Upper lobe of left lung (tissue), 6 donors: Measurements from ENCODE around the gene CAMK4. TPM values are rescaled to one million over a fixed set of nuclear protein-coding genes. Genes with fewer than 3 reads are reported as not detected.
A peak's percentile ranks its signal among the peaks of the same experiment; 100 is the strongest.

Experiments
- ATAC-seq, 2 donors: fragments of 200-7000 bp; cut with Tn5 transposase; one replicate each; pipeline ENCODE4 v1.9.1; 2022; ENCODE audit warnings: mild to moderate bottlenecking in 2 of 2, moderate library complexity in 2 of 2; ENCODE audit not compliant: low FRiP score in 2 of 2
- DNase-seq, 2 donors: peaks; one replicate each; pipeline ENCODE4 v3.0.0-alpha.2; 2019 to 2020
- H3K27ac ChIP-seq, 4 donors: fragments of 200-600 bp; sonication (generic); one replicate each; pipeline ENCODE4 v1.5.1; 2016 to 2019
- H3K27me3 ChIP-seq, 4 donors: fragments of 200-600 bp; sonication (generic); one replicate each; pipeline ENCODE4 v1.5.1; 2017 to 2019
- H3K36me3 ChIP-seq, 4 donors: fragments of 200-600 bp; sonication (generic); one replicate each; pipeline ENCODE4 v1.5.1; 2016 to 2019
- H3K4me1 ChIP-seq, 4 donors: fragments of 200-600 bp; sonication (generic); one replicate each; pipeline ENCODE4 v1.5.1; 2018 to 2019
- H3K4me3 ChIP-seq, 4 donors: fragments of 200-600 bp; sonication (generic); one replicate each; pipeline ENCODE4 v1.5.1; 2017 to 2019; ENCODE audit warnings: mild to moderate bottlenecking in 2 of 4, moderate library complexity in 1 of 4
- H3K9me3 ChIP-seq, 4 donors: fragments of 200-600 bp; sonication (generic); one replicate each; pipeline ENCODE4 v1.5.1; 2018 to 2019
- EP300 ChIP-seq, 4 donors: sonication (generic); formaldehyde crosslinking; IDR thresholded peaks; one replicate each; pipeline ENCODE4 v1.5.1; 2017; ENCODE audit warnings: antibody characterized with exemption in 4 of 4, control low read depth in 2 of 4
- POLR2A ChIP-seq, 4 donors: fragments of 450-650 bp; IDR thresholded peaks; one replicate each; pipeline ENCODE4 v1.5.1; 2016 to 2017; ENCODE audit warnings: antibody characterized with exemption in 4 of 4, mild to moderate bottlenecking in 2 of 4
- POLR2AphosphoS5 ChIP-seq, 2 donors: sonication (generic); formaldehyde crosslinking; IDR thresholded peaks; one replicate each; pipeline ENCODE4 v1.5.1; 2017; ENCODE audit warnings: antibody characterized with exemption in 2 of 2
- WGBS, 2 donors: methylation state at CpG; one replicate each; pipeline ENCODE4 v1.1.5; 2017 to 2018; 5-methylcytosine and 5-hydroxymethylcytosine counted together
- total RNA-seq, 6 donors: library from RNA; depleted of rRNA in 4 of 6; stranded (reverse); fragments of >200 nt in 4 of 6; gene quantifications; one replicate each; pipeline versions ENCODE4 v1.1.0 to v1.2.1, GENCODE V29; 2016 to 2021
- TF ChIP-seq, protein P1 (sequence below), 6 experiments: fragments of 450-650 bp in 4 of 6; fragments of 200-600 bp in 2 of 6; sonication (generic) in 2 of 6; IDR thresholded peaks; one replicate each; pipeline ENCODE4 v1.5.1; 2016 to 2019; ENCODE audit warnings: antibody characterized with exemption in 6 of 6
- donor health status: DM: no; HTN: no; CAD: no; lungs with moderate emphysema.
- donor health status: DM: no; HTN: yes; CAD: no; lungs with severe emphysema.

Gene CAMK4
- total RNA-seq, 6 donors from 2014 or later, result 1.8 to 36.7 (median 2.2) TPM

GRCh38 chr5:111463311-111463710 is 239.1 kb downstream of the CAMK4 start:
- no peak overlapping the region for H3K4me3 ChIP-seq
- H3K36me3 ChIP-seq, result no peaks in the 10 kb centered on the region
- ATAC-seq, result no peak
- H3K27ac ChIP-seq, result no peak overlapping the region
- no peaks in the 10 kb centered on the region for H3K4me1 ChIP-seq
- H3K27me3 ChIP-seq, result no peaks in the 10 kb centered on the region
- DNase-seq, result no peak
- no peaks in the 10 kb centered on the region for H3K9me3 ChIP-seq
- TF ChIP-seq, protein P1, sequence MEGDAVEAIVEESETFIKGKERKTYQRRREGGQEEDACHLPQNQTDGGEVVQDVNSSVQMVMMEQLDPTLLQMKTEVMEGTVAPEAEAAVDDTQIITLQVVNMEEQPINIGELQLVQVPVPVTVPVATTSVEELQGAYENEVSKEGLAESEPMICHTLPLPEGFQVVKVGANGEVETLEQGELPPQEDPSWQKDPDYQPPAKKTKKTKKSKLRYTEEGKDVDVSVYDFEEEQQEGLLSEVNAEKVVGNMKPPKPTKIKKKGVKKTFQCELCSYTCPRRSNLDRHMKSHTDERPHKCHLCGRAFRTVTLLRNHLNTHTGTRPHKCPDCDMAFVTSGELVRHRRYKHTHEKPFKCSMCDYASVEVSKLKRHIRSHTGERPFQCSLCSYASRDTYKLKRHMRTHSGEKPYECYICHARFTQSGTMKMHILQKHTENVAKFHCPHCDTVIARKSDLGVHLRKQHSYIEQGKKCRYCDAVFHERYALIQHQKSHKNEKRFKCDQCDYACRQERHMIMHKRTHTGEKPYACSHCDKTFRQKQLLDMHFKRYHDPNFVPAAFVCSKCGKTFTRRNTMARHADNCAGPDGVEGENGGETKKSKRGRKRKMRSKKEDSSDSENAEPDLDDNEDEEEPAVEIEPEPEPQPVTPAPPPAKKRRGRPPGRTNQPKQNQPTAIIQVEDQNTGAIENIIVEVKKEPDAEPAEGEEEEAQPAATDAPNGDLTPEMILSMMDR (IDR thresholded peaks at IDR 0.05), result no peak
- no peak for TF ChIP-seq POLR2AphosphoS5 (IDR thresholded peaks at IDR 0.05)
- TF ChIP-seq POLR2A (IDR thresholded peaks at IDR 0.05), result no peak
- no peak for TF ChIP-seq EP300 (IDR thresholded peaks at IDR 0.05)

GRCh38 chr5:111469293-111469896 is 245.2 kb downstream of the CAMK4 start:
- WGBS, 2 donors, result 69 to 93% methylated on average over 2 of the region's 2 CpGs
- no peaks in the 10 kb centered on the region for H3K9me3 ChIP-seq
- H3K36me3 ChIP-seq, result no peaks in the 10 kb centered on the region
- H3K27me3 ChIP-seq, result no peaks in the 10 kb centered on the region
- H3K4me3 ChIP-seq, result no peak overlapping the region
- no peak for ATAC-seq
- DNase-seq, result no peak
- H3K27ac ChIP-seq, result no peak overlapping the region
- TF ChIP-seq POLR2AphosphoS5 (IDR thresholded peaks at IDR 0.05) (no peak), POLR2A (IDR thresholded peaks at IDR 0.05) (no peak), EP300 (IDR thresholded peaks at IDR 0.05) (no peak)
- TF ChIP-seq, protein P1 (IDR thresholded peaks at IDR 0.05), result no peak
- no peaks in the 10 kb centered on the region for H3K4me1 ChIP-seq

- WGBS, 2 donors, result 47 to 63% methylated on average over 2 of the region's 2 CpGs
- TF ChIP-seq EP300 (IDR thresholded peaks at IDR 0.05), result no peak
- TF ChIP-seq, protein P1 (IDR thresholded peaks at IDR 0.05), result no peak
- no peak for TF ChIP-seq POLR2A (IDR thresholded peaks at IDR 0.05)
- TF ChIP-seq POLR2AphosphoS5 (IDR thresholded peaks at IDR 0.05), result no peak
Observed at GRCh38 chr5:111469903-111470302, 245.7 kb downstream of the CAMK4 start.

DNA sequence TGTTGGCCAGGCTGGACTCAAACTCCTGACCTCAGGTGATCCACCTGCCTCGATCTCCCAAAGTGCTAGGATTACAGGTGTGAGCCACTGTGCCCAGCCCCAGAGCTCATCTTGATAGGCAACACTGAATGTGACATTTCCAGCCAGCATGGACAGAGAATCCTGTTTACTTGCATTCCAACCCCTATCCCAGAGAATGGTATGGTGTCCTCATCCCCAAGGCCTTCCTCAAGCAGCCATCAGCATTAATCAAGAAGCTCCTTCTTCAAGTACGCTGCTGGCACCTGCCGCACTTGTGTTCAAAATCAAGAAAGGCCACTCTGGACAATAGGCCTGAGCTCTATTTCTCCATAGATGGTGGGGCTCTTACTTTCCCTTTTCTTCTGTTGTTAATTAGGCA is 247.9 kb downstream of the CAMK4 start:
- H3K27ac ChIP-seq, result no peak overlapping the region
- DNase-seq (no peak), ATAC-seq (peak in 1 of 2 donors; percentile 8)
- no peaks in the 10 kb centered on the region for H3K4me1 ChIP-seq
- no peak overlapping the region for H3K4me3 ChIP-seq
- TF ChIP-seq POLR2A (IDR thresholded peaks at IDR 0.05), result no peak
- TF ChIP-seq POLR2AphosphoS5 (IDR thresholded peaks at IDR 0.05), result no peak
- TF ChIP-seq EP300 (IDR thresholded peaks at IDR 0.05), result no peak
- TF ChIP-seq, protein P1 (IDR thresholded peaks at IDR 0.05), result no peak
- no peaks in the 10 kb centered on the region for H3K9me3 ChIP-seq
- WGBS, 2 donors, result 95 to 100% methylated on average over 2 to 3 of the region's 3 CpGs
- H3K36me3 ChIP-seq, result no peaks in the 10 kb centered on the region
- no peaks in the 10 kb centered on the region for H3K27me3 ChIP-seq

More at GRCh38 chr5:111469903-111470302, 245.7 kb downstream of the CAMK4 start:
- ATAC-seq (no peak), DNase-seq (no peak)
- Histone ChIP-seq H3K9me3 (no peaks in the 10 kb centered on the region), H3K27ac (no peak overlapping the region), H3K4me1 (no peaks in the 10 kb centered on the region), H3K4me3 (no peak overlapping the region), H3K27me3 (no peaks in the 10 kb centered on the region), H3K36me3 (no peaks in the 10 kb centered on the region)

DNA sequence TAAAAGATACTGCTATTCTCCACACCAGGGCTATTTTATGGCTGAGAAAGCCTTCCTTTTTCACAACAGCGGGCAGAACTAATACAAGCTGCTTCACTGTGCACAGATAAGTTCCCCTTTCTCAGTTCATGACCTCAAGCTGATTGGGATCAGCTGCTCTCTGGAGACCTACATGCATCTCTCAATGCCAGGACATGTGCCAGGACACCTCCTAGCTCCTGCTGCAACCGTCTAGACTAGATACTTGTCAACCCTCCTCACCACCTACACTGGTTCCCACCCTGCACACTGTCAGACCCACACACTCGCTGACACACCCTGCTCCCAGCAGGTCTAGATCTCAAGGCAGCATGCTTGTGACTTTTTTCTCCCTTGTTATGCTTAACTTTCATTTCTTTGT is 248.4 kb downstream of the CAMK4 start:
- peak; percentile 26 to 62 for ATAC-seq
- 58 to 77% methylated on average over 3 of the region's 3 CpGs for whole genome bisulfite sequencing, 2 donors

More for the DNA sequence above, 248.4 kb downstream of the CAMK4 start:
- Histone ChIP-seq H3K27me3 (no peaks in the 10 kb centered on the region), H3K27ac (no peak overlapping the region), H3K4me1 (no peaks in the 10 kb centered on the region), H3K36me3 (no peaks in the 10 kb centered on the region), H3K9me3 (no peaks in the 10 kb centered on the region), H3K4me3 (no peak overlapping the region)
- DNase-seq, result no peak
- no peak for TF ChIP-seq POLR2A (IDR thresholded peaks at IDR 0.05)
